DND-41 (cell line): Measurements from ENCODE around the gene PKD1L1.
A peak's percentile ranks its signal among the peaks of the same experiment; 100 is the strongest.

Experiments
- ATAC-seq: fragments of 200-7000 bp; cut with Tn5 transposase; 3 replicates; pipeline ENCODE4 v1.9.1; 2021; ENCODE audit warnings: low read depth; ENCODE audit not compliant: insufficient read depth
- DNase-seq: peaks from one replicate; pipeline ENCODE4 v3.0.0-alpha.2; 2020
- H2AFZ ChIP-seq: 2 replicates; pipeline ENCODE4 v1.6.0; 2012; ENCODE audit warnings: low read depth, low read length
- H3K27ac ChIP-seq: 2 replicates; pipeline ENCODE4 v1.5.1; 2012; ENCODE audit warnings: low read length, inconsistent platforms
- H3K27me3 ChIP-seq: fragments of 200-600 bp; sonication (generic); 2 replicates; pipeline ENCODE4 v1.6.0; 2012; ENCODE audit warnings: low read length, mild to moderate bottlenecking, inconsistent platforms; ENCODE audit not compliant: insufficient read depth, poor library complexity
- H3K36me3 ChIP-seq: 2 replicates; pipeline ENCODE4 v1.5.1; 2012; ENCODE audit warnings: low read length, inconsistent platforms; ENCODE audit not compliant: insufficient read depth
- H3K4me1 ChIP-seq: 2 replicates; pipeline ENCODE4 v1.5.1; 2012; ENCODE audit warnings: mild to moderate bottlenecking, low read length; ENCODE audit not compliant: insufficient read depth
- H3K4me2 ChIP-seq: 2 replicates; pipeline ENCODE4 v1.6.0; 2012; ENCODE audit warnings: mild to moderate bottlenecking, moderate library complexity, low read length, inconsistent platforms; ENCODE audit not compliant: insufficient read depth
- H3K4me3 ChIP-seq, 2 experiments: fragments of 200-600 bp in 1 of 2; shearing (Covaris generic) in 1 of 2; 2 replicates each; pipeline ENCODE4 v1.5.1; 2012 to 2016; ENCODE audit warnings: inconsistent platforms in 2 of 2, low read length in 2 of 2, mild to moderate bottlenecking in 2 of 2, low read depth in 1 of 2, moderate library complexity in 1 of 2
- H3K79me2 ChIP-seq: 2 replicates; pipeline ENCODE4 v1.6.0; 2012; ENCODE audit warnings: low read length, inconsistent platforms; ENCODE audit not compliant: insufficient read depth
- H3K9ac ChIP-seq: 2 replicates; pipeline ENCODE4 v1.6.0; 2012; ENCODE audit warnings: low read depth, mild to moderate bottlenecking, inconsistent platforms, low read length, moderate library complexity
- H3K9me3 ChIP-seq: 2 replicates; pipeline ENCODE4 v1.5.1; 2012; ENCODE audit warnings: low read length, moderate library complexity, mild to moderate bottlenecking, inconsistent platforms; ENCODE audit not compliant: insufficient read depth, severe bottlenecking
- H4K20me1 ChIP-seq: 2 replicates; pipeline ENCODE4 v1.6.0; 2012; ENCODE audit warnings: low read length; ENCODE audit not compliant: insufficient read depth
- EZH2 ChIP-seq: IDR thresholded peaks from 3 replicates; pipeline ENCODE4 v1.6.1; 2012; ENCODE audit warnings: borderline replicate concordance, low read depth, mild to moderate bottlenecking, moderate library complexity, low read length, inconsistent platforms; ENCODE audit not compliant: severe bottlenecking
- TF ChIP-seq, protein P1 (sequence below): IDR thresholded peaks from 2 replicates; pipeline ENCODE4 v1.5.1; 2012; ENCODE audit warnings: borderline replicate concordance, low read length, moderate library complexity, mild to moderate bottlenecking; ENCODE audit not compliant: poor library complexity, severe bottlenecking; ENCODE audit errors: extremely low read depth

PKD1L1 gene

DNA sequence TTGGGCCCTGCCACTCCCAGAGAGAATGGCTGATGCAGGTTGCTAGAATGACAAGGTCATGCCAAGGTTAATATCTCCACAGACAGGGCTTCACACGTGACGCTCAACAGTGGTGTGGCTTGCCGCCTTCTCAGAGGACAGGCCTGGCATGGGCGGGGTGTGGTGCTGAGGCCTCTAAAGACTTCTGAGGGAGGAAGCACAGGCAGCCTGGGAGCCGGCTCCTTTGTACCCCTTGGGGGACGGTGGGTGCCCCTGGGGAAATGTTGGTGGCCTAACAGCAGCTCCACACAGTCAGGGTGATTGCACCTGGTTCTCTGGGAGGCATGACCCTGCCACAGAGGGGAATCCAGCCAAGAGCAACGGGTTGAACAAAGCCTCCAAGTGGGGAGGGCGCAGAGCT, 115.1 kb downstream of the PKD1L1 start:
- no peaks in the 10 kb centered on the region for H3K79me2 ChIP-seq
- H3K27ac ChIP-seq = no peak overlapping the region
- H3K4me3 ChIP-seq = no peak overlapping the region
- TF ChIP-seq EZH2 = no peak
- TF ChIP-seq, protein P1, sequence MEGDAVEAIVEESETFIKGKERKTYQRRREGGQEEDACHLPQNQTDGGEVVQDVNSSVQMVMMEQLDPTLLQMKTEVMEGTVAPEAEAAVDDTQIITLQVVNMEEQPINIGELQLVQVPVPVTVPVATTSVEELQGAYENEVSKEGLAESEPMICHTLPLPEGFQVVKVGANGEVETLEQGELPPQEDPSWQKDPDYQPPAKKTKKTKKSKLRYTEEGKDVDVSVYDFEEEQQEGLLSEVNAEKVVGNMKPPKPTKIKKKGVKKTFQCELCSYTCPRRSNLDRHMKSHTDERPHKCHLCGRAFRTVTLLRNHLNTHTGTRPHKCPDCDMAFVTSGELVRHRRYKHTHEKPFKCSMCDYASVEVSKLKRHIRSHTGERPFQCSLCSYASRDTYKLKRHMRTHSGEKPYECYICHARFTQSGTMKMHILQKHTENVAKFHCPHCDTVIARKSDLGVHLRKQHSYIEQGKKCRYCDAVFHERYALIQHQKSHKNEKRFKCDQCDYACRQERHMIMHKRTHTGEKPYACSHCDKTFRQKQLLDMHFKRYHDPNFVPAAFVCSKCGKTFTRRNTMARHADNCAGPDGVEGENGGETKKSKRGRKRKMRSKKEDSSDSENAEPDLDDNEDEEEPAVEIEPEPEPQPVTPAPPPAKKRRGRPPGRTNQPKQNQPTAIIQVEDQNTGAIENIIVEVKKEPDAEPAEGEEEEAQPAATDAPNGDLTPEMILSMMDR = no peak
- H3K4me2 ChIP-seq = no peak overlapping the region
- no peaks in the 10 kb centered on the region for H3K27me3 ChIP-seq
- H2AFZ ChIP-seq = no peak overlapping the region
- ATAC-seq = no peak; the same call in 1 of the 3 replicates
- H3K4me1 ChIP-seq = no peaks in the 10 kb centered on the region
- DNase-seq = peak; percentile 5
- peaks cover 2% of the 10 kb centered on the region for H3K9me3 ChIP-seq
- no peaks in the 10 kb centered on the region for H4K20me1 ChIP-seq
- no peaks in the 10 kb centered on the region for H3K36me3 ChIP-seq
- no peak overlapping the region for H3K9ac ChIP-seq

DNA sequence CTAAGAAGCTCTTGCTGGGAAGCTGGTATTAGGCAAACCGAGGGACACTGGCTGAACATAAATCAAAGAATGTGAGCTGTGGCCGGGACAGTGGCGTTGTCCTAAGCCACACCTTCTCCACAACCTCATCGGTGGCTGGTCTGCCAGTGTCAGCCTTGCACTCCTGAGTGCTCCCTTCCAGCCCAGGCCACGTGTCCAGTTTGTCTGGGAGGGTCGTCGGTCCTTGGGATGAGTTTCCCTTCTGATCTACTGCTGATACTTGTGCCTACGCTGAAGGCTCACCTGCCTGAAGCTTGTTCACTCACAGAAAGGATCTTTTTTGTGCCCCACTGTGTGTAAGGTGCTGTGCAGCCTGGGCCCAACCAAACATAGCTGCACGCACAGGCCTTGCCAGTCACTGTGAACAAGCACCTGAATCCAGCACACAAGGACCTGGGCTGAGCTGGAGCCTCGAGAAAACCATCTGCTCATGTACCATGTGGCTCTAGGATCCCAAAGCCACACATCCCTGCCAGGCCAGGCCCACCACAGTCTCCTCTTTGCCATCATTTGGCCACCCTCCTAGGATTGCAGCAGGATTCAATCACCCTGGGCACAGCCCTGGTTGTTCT, 116.1 kb downstream of the PKD1L1 start:
- Histone ChIP-seq H3K27ac (no peak overlapping the region), H3K4me3 (no peak overlapping the region), H3K79me2 (no peaks in the 10 kb centered on the region), H2AFZ (no peak overlapping the region), H3K27me3 (no peaks in the 10 kb centered on the region), H3K36me3 (no peaks in the 10 kb centered on the region), H4K20me1 (no peaks in the 10 kb centered on the region), H3K4me2 (no peak overlapping the region), H3K9ac (no peak overlapping the region), H3K9me3 (peaks cover 2% of the 10 kb centered on the region), H3K4me1 (no peaks in the 10 kb centered on the region)
- no peak for TF ChIP-seq EZH2
- TF ChIP-seq, protein P1 = no peak
- no peak for DNase-seq
- ATAC-seq = no peak

DNA sequence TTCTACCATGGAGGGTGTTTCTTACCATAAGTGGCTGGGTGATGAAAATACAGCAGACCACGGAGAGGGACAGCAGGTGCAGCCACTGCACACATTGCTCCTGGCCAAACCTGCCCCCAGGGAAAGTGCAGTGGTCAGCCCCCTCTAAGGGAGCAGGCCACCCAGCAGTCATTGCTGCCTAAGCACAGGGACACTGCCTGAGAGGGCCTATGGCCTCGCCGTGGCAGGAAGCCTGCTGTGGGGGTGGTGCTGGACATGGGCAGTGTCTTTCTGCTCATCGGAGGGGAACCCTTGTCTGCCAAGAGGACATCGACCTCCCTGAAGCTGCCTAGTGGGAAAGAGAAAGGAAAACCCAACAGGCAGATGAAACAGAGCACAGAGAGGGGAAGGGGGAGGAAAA, 118.3 kb downstream of the PKD1L1 start:
- Histone ChIP-seq H2AFZ (no peak overlapping the region), H3K4me3 (no peak overlapping the region), H3K79me2 (no peaks in the 10 kb centered on the region), H3K4me1 (no peaks in the 10 kb centered on the region), H4K20me1 (no peaks in the 10 kb centered on the region), H3K36me3 (no peaks in the 10 kb centered on the region), H3K9ac (no peak overlapping the region), H3K27me3 (no peaks in the 10 kb centered on the region), H3K4me2 (no peak overlapping the region), H3K9me3 (peaks cover 2% of the 10 kb centered on the region), H3K27ac (no peak overlapping the region)
- no peak for ATAC-seq
- DNase-seq = no peak
- TF ChIP-seq, protein P1 = no peak
- TF ChIP-seq EZH2 = no peak
